Large intestine (tissue), 3 donors: ENCODE results near the gene CDH12. TPM values are rescaled to one million over a fixed set of nuclear protein-coding genes. Genes with fewer than 3 reads are reported as not detected.
"Not testable (repeated sequence)": the region's sequence is repeated elsewhere in the genome, so short reads cannot be mapped to it uniquely, and the experiment has no call there.

Experiments
- DNase-seq, 2 donors: peaks; one replicate each; pipeline versions ENCODE4 v3.0.0 to v3.0.0-alpha.2; 2013
- H3K27ac ChIP-seq: one replicate; pipeline ENCODE4 v1.5.1; 2013; ENCODE audit warnings: low read length
- H3K27me3 ChIP-seq: 2 replicates; pipeline ENCODE4 v1.6.1; 2013; ENCODE audit warnings: low read length; ENCODE audit not compliant: control insufficient read depth, insufficient read depth
- H3K36me3 ChIP-seq: 2 replicates; pipeline ENCODE4 v1.6.1; 2013; ENCODE audit warnings: low read length; ENCODE audit not compliant: control insufficient read depth, insufficient read depth
- H3K4me1 ChIP-seq: one replicate; pipeline ENCODE4 v1.6.1; 2013; ENCODE audit warnings: low read length; ENCODE audit not compliant: control insufficient read depth, insufficient read depth
- H3K4me3 ChIP-seq: one replicate; pipeline ENCODE4 v1.5.1; 2013; ENCODE audit warnings: low read length
- H3K9me3 ChIP-seq: one replicate; pipeline ENCODE4 v1.6.1; 2013; ENCODE audit warnings: mild to moderate bottlenecking, low read depth, low read length, moderate library complexity; ENCODE audit not compliant: control insufficient read depth
- WGBS: methylation state at CpG from one replicate; pipeline ENCODE4 v1.1.5; 2013; ENCODE audit warnings: low lambda C conversion rate; ENCODE audit not compliant: insufficient coverage; 5-methylcytosine and 5-hydroxymethylcytosine counted together
- polyA plus RNA-seq: library from polyadenylated mRNA; unstranded; fragments of 120-200 nt; gene quantifications from one replicate; pipeline ENCODE4 v1.2.1, GENCODE V29; 2013

Gene CDH12
- polyA plus RNA-seq, 1 donor = 1.1 TPM

DNA sequence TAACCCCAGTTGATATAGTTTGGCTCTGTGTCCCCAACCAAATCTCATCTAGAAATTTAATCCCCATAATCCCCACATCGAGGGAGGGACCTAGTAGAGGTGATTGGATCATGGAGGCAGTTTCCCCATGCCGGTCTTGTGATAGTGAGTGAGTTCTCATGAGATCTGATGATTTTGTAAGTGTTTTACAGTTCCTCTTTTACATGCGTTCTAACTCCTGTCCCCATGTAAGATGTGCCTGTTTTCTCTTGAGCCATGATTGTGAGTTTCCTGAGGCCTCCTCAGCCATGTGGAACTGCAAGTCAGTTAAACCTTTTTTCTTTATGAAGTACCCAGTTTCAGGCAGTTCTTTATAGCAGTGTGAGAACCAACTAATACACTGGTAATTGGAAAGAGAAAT lies 73.6 kb downstream of the CDH12 start:
- no peak for DNase-seq

DNA sequence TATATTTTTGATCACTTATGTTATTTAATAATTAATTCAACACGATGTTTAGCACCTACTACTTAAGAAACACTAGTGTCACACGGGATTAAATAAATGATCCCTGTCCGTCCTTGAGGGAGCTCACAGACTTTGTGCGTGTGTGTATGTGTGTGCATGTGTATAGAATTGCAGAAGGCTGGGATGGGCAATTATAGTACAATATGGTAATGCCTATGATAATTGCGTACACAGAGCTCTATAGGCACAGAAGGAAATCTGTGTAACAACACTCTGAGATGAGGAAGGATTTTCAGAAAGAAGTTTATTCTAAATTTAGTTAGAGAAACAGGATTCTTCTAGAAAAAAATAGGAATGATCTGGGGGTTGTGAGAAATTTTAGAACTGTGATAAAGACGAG lies 76.9 kb downstream of the CDH12 start:
- Histone ChIP-seq H3K4me1 (no peaks in the 10 kb centered on the region), H3K27me3 (no peaks in the 10 kb centered on the region), H3K9me3 (no peaks in the 10 kb centered on the region), H3K36me3 (no peaks in the 10 kb centered on the region), H3K4me3 (no peak overlapping the region), H3K27ac (no peak overlapping the region)
- 88% methylated on average over 1 of the region's 6 CpGs for WGBS
- no peak for DNase-seq

More for the DNA sequence above, 73.6 kb downstream of the CDH12 start:
- H3K9me3 ChIP-seq = no peaks in the 10 kb centered on the region
- no peaks in the 10 kb centered on the region for H3K36me3 ChIP-seq
- WGBS = no CpG with 5 or more reads among the region's 3 CpGs
- no peak overlapping the region for H3K27ac ChIP-seq
- H3K4me3 ChIP-seq = no peak overlapping the region
- H3K4me1 ChIP-seq = no peaks in the 10 kb centered on the region
- no peaks in the 10 kb centered on the region for H3K27me3 ChIP-seq

DNA sequence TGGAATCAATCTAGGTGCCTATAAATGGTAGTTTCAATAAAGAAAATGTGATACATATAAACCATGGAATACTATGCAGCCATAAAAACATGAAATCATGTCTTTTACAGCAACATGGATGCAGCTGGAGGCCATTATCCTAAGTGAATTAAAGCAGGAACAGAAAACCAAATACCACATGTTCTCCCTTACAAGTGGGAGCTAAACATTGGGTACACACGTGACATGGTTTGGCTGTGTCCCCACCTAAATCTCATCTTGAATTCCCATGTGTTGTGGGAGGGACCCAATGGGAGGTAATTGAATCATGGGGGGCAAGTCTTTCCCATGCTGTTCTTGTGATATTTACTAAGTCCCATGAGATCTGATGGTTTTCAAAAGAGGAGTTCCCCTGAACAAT lies 78.9 kb downstream of the CDH12 start:
- H3K36me3 ChIP-seq, DNase-seq: not testable (repeated sequence)
- WGBS = no CpG with 5 or more reads among the region's 1 CpG

DNA sequence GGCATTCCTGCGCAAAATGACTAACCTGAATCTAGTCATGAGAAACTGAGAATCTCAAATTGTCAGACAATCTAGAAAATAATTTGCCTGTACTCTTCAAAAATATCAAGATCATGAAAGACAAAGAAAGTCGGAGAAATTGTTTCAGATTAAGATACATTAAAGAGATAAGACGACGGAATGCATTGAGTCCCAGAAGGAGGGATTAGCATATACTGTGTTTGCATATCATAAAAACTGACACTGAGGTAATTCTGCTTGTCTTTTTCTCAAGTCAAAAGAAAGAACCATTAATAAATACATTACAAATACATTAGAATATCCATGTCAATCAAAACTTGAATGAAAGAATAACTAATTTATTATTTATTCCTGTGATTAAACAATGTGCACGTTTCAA lies 88.4 kb downstream of the CDH12 start:
- Histone ChIP-seq H3K27me3 (no peaks in the 10 kb centered on the region), H3K4me3 (no peak overlapping the region), H3K36me3 (no peaks in the 10 kb centered on the region), H3K27ac (no peak overlapping the region), H3K4me1 (no peaks in the 10 kb centered on the region), H3K9me3 (no peaks in the 10 kb centered on the region)
- no peak for DNase-seq
- WGBS = 57% methylated on average over 3 of the region's 5 CpGs

More for the DNA sequence above, 78.9 kb downstream of the CDH12 start:
- not testable (repeated sequence) for H3K9me3 ChIP-seq, H3K4me1 ChIP-seq, H3K27ac ChIP-seq, H3K4me3 ChIP-seq, H3K27me3 ChIP-seq

DNA sequence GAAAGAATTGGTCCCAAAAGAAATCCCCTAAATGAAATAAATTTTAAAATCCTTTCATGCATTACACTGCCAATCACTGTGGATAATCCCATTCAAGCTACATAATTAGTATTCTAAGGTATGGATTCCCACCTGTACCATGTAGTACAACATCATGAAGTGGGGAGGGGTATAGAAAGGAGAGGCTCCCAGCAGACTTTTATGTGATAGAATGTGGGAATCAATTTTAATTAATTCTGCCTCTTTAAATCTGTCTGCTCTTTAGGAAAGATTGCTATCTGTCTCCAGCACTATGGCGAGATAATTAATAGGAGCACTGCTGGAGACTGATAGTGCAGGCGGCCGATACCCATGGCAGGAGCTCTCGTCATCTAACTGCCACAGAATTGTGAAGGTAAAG lies 95.4 kb downstream of the CDH12 start:
- H3K36me3 ChIP-seq = no peaks in the 10 kb centered on the region
- H3K4me3 ChIP-seq = no peak overlapping the region
- WGBS = 0% methylated on average over 1 of the region's 4 CpGs
- no peaks in the 10 kb centered on the region for H3K9me3 ChIP-seq
- H3K4me1 ChIP-seq = no peaks in the 10 kb centered on the region
- no peak for DNase-seq
- no peak overlapping the region for H3K27ac ChIP-seq
- no peaks in the 10 kb centered on the region for H3K27me3 ChIP-seq

- Histone ChIP-seq H3K27ac (no peak overlapping the region), H3K9me3 (no peaks in the 10 kb centered on the region), H3K36me3 (no peaks in the 10 kb centered on the region), H3K27me3 (no peaks in the 10 kb centered on the region), H3K4me3 (no peak overlapping the region), H3K4me1 (no peaks in the 10 kb centered on the region)
- 89% methylated on average over 3 of the region's 3 CpGs for WGBS
- no peak for DNase-seq
Observed at GRCh38 chr5:22754155-22754554, 99.0 kb downstream of the CDH12 start.

- whole genome bisulfite sequencing = 80% methylated on average over 1 of the region's 4 CpGs
- no peaks in the 10 kb centered on the region for H3K27me3 ChIP-seq
- no peak overlapping the region for H3K27ac ChIP-seq
- no peak for DNase-seq
- H3K9me3 ChIP-seq = no peaks in the 10 kb centered on the region
- H3K36me3 ChIP-seq = no peaks in the 10 kb centered on the region
- H3K4me1 ChIP-seq = no peaks in the 10 kb centered on the region
- H3K4me3 ChIP-seq = no peak overlapping the region
Observed at GRCh38 chr5:22751536-22751935, 101.6 kb downstream of the CDH12 start.

GRCh38 chr5:22736443-22737003 lies 116.6 kb downstream of the CDH12 start:
- 55% methylated on average over 2 of the region's 3 CpGs for WGBS
- Histone ChIP-seq H3K36me3 (no peaks in the 10 kb centered on the region), H3K9me3 (no peaks in the 10 kb centered on the region), H3K27me3 (no peaks in the 10 kb centered on the region), H3K4me1 (no peaks in the 10 kb centered on the region), H3K27ac (no peak overlapping the region), H3K4me3 (no peak overlapping the region)
- DNase-seq = no peak

- DNase-seq = no peak
- H3K9me3 ChIP-seq = no peaks in the 10 kb centered on the region
- H3K27me3 ChIP-seq = no peaks in the 10 kb centered on the region
- no peaks in the 10 kb centered on the region for H3K4me1 ChIP-seq
- WGBS = no CpG with 5 or more reads among the region's 2 CpGs
- H3K4me3 ChIP-seq = no peak overlapping the region
- H3K27ac ChIP-seq = no peak overlapping the region
- no peaks in the 10 kb centered on the region for H3K36me3 ChIP-seq
Observed at GRCh38 chr5:22734907-22735306, 118.2 kb downstream of the CDH12 start.

DNA sequence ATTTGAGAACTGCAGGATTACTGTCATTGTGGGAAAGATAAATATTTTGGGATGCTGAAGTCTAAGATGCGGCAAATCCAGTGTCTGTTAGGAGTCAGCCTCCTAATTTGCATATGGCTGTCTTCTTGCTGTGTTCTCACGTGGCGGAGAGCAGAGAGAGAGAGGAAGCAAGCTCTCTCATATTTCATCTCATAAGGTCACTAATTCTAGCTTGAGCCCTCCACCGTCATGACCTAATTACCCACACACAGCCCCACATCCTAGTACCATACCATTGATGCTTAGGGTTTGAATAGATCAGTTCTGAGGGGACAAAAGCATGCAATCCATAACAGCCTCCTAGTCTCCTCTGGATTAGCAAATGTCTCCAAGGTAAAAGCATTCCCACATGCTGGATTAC lies 124.5 kb downstream of the CDH12 start:
- Histone ChIP-seq H3K27me3 (no peaks in the 10 kb centered on the region), H3K4me1 (no peaks in the 10 kb centered on the region)
- WGBS = no CpG with 5 or more reads among the region's 4 CpGs

DNA sequence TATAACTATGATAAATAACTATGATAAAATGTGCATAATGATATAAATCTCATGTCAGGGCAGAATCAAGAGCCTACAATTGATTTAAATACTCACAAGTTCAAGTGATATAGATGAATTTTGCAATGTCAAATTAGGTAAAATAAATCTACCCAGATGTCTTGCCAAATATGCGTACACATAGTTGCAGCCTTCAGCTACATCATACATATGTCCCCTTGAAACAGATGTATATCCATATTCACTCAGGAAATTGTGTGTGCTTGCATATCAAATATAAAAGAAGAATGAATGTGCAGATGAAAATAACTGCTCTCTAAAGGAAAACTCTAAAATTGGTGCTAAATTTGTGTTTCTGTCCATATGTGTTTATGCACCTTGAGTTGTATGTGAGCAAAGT lies 130.7 kb downstream of the CDH12 start:
- no peak overlapping the region for H3K4me3 ChIP-seq
- no peaks in the 10 kb centered on the region for H3K36me3 ChIP-seq
- H3K27me3 ChIP-seq = no peaks in the 10 kb centered on the region
- H3K4me1 ChIP-seq = no peaks in the 10 kb centered on the region
- no peak for DNase-seq
- H3K9me3 ChIP-seq = no peaks in the 10 kb centered on the region
- no peak overlapping the region for H3K27ac ChIP-seq
- 100% methylated on average over 1 of the region's 1 CpG for WGBS

More for the DNA sequence above, 124.5 kb downstream of the CDH12 start:
- Histone ChIP-seq H3K27ac (no peak overlapping the region), H3K4me3 (no peak overlapping the region), H3K36me3 (no peaks in the 10 kb centered on the region), H3K9me3 (no peaks in the 10 kb centered on the region)
- no peak for DNase-seq
